GM15510 (cell line): ENCODE data around the gene ZFR2.

ENCODE experiments used
- POLR2A ChIP-seq: IDR thresholded peaks from 3 replicates; pipeline ENCODE4 v1.6.1; 2011; ENCODE audit warnings: borderline replicate concordance; ENCODE audit not compliant: insufficient read length; ENCODE audit errors: extremely low read depth

Gene ZFR2

DNA sequence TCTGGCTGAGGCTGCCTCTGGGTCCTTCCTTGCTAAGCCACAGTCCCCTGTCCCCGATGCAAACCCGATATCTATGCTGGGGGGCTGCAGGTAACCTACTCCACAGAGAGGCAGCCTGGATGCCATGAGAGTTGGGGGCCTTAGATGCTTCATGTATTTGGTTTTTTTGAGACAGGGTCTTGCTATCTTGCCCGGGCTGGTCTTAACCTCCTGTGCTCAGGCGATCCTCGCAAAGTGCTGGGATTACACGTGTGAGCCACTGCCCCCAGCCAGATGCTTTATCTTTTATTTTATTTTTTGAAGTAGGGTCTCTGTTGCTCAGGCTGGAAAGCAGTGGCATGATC, 13.2 kb upstream of the ZFR2 start:
- TF ChIP-seq POLR2A, result no peak

DNA sequence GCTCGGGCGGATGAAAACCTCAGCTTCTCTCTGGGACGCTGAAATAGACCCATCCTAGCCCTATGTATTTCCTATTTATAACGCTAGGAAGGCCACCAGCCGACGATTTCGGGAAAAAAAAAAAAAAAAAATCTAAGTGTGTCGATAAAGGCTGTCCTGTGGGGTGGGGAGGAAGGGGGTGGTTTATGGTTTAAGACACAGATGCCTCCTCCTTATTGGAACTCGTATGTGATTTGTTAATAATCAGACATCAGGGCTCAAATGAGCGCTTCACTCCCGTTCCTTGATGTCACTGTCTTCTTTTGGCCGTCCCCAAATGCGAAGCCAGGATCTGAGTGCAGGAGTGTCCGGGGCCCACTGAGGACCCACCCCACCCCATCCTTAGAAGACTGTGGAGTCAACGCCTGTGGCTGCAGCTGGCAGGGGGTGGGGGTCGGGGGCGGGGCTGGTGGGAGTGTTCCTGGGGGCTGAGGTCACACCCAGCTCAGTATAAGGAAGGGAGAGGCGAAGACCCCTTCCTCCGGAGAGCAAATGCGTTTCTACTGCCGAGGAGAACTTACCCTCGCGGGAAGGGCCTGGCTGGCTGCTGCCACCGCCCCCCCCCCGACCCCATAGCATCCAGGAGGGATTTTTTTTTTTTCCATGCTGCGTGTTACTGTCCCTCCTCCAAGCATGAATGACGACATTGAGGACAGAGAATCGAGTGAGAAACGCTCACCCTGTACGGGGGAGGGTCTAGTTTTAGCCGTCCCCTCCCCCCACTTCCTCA, 12.6 kb upstream of the ZFR2 start:
- no peak for TF ChIP-seq POLR2A

DNA sequence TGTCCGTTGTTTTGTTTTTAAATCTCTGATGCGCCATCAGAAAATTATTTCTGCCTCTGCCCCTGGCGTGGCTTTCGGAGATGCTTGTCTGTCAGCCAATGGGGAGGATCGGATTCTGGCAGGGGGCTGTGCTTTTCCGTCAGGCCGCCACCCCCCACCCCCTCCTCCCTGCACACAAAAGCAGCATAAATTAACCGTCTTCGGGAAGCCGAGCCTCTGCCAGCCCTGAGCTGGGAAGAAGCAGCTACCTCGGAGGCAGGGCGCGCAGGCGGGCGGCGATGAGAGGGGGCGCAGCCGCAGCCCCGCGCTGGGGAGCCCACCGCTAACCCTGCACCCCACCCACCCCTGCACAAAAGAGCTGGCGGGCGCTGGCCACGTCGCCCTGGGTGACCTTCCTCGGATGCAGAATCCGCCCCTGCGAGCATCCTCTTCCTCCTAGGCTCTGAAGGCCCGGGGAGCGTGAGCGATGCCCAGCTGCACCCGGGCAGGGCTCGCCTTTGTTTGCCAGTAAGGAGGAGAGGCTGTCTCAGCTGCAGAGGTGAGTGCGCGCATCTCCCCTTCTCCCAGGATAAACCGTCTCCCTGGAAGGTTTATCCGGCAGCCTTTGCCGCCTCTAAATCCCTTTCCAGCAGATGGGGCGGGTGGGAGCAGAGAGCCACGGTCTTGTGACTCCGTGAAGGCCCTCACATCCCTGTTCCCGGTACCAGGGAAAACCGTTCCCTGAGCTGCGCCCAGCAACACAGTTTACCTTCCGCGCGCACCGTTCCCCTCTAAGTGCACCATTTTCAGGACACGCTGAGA, 11.8 kb upstream of the ZFR2 start, which contains the start of gene ATCAY:
TSS of gene ATCAY (plus strand) at position 215 of the 801 bp plus-strand sequence. CDS start 5,083 bp downstream, outside the sequence.
- TF ChIP-seq POLR2A, result no peak

DNA sequence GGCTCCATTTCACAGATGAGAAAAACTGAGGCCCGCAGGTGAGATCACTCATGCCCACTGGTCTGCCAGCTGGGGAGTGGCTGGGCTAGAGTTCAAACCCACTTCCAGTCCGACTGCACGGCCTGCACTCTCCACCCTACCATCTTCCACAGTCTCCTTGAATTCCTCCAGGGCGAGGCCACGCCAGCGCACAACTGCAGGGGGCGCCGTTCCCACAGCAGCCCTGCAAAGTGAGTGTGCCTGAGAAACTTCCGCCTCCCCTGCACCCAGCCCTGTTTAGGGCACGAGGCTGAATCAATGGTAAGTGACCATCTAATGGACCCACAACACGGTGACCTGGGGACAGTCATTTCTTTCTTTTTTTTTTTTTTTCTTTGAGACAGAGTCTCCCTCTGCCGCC, 10.8 kb upstream of the ZFR2 start:
- TF ChIP-seq POLR2A, result no peak

DNA sequence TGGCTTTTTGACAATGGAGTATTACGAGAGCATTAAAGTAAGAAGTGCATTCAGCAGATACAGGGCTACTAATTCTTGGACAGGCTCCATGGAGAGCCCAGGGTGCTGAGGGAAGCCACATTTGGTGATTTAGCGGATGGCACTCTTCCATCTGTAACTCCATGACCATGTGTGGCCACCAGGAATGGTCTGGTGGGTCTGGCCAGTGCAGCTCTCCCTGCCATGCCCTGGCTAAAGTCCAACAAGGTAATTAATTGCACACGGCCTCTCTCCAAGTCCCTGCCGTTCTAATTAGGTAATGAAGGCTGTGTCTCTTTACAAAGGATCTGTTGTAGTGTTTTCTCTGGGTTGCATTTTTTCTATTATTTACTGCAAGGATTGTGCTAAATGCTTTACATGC, 4.3 kb upstream of the ZFR2 start:
- TF ChIP-seq POLR2A, result no peak

DNA sequence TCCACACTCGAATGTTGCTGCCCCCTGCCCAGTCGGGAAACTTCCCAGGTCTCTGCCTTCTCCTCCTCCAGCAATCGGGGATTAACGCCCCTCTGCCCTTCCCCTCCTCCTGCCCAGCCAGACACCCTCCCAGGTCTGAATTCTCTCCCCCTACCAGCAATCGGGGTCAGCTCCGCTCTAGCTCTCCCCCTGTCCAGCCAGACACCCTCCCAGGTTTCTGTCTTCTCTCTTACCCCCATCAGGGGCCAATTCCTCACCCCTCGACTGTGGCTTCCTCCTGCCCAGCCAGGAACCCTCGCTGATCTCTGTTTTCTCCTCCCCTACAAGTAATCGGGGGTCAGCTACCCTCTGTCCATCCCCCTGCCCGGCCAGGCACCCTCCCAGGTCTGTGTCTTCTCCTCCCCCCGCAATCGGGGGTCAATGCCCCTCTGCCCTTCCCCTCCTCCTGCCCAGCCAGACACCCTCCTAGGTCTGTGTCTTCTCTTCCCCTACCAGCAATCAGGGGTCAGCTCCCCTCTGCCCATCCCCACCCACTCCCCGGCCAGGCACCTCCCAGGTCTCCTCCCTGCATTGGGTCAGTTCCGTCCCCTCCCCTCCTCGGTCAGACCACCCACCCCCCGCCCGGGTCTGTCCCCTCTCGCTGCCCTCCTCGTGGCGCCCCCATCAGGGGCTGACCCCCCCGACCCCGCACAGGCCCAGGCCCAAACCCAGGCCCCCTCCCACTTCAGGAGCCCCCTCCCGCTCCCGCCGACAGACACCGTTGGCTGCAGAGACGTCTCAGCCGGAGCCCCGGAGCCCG, 668 bp downstream of the ZFR2 start:
- TF ChIP-seq POLR2A, result no peak

DNA sequence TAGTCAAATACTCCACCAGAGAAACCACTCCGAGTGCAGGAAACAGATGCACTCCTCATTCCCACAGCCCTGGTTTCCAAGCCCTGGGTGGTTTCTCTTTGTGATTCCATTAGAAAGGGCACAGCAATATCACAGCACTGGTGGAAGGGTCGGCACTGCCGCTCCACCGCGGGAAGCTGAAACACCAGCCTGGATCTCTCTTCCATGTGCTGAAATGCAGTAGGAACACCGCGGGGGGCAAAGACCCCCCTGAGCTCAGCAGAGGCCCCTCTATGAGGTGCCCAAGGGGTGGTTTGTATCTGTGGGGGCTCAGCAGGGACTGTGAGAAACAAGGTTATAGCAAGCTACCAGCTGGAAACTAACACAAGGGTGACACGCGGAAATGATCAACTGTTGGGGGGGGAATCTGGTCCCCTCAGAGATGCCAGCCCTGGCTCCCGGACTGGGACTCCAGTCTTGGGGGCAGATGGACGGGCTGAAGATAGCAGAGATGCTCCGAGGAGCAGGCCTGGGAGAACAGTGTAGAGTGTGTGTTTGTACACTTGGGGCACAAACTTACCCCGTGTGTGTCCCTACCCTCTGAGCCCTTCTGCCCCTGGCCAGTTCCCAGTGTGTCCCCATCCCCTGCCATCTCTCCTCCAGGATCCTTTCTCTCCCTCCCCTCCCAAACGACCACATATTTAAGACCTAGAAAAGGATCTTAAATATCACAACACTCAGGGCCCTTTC, 1.8 kb downstream of the ZFR2 start:
- no peak for TF ChIP-seq POLR2A

DNA sequence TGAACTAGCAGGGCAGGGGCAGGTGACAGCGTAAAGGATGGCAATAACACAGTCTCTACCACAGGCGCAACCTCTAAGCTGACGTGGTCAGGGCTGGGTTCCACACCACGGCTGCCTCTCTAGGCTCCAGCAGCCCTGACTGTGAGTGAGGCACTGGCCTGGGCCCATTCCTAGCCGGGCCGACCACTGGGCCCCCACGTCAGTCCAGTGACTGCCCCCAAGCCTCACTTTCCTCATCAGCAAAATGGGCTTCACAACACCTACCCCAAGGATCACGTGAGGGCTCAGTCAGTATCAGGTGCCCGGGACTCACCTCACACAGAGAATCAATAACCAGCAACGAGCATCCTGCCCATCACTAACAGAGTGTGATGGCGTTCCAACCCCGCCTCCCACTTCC, 5.2 kb downstream of the ZFR2 start:
- no peak for TF ChIP-seq POLR2A

DNA sequence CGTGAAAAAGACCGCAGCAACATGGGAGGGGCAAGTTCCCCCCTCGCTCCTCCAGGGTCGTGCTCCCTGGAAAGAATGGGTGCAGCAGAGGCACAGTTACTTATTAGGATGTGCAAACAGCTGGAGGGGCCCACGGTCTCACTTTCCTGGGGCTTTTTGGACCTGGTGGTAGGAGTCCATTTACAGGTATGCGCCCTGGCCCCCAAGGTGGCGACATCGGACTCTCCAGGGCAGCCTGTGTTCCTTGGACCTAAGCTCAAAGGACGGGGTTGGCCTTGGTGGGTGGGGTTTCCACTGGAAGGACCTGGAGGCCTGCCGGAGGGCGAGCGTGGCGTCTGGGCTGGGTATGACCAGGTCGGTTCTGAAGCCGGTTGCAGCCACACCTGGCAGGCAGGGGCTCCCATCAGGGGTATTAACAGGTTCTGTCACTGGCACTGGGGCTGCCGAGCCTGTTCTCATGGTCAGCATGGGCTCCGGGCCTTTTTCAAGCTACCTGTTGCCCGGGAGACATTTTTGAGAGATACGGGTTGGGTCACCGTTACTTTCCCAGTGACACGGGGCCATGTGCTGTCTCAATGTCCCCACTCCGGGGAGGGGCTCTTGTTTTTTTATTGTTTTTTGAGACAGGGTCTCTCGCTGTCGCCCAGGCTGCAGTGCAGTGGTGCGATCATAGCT, 5.9 kb downstream of the ZFR2 start:
- no peak for TF ChIP-seq POLR2A

DNA sequence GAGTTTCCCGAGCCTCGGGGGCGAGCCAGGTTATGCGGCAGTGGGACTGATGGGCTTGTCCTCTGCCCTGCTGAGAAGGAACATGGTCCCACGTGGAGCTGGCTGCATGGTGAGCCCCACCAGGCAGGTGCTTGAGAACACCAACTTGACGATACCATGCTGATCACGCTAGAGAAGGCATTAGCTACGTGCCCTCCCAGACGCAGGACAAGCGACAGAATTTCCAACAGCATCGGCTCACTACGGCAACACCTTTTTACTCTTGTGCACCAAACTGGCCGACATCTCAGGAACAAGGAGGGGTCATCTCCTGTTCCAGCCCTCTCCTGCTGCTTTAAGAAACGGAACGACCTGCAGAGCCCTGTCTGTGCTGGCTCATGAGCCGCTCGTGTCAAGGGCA, 8.3 kb downstream of the ZFR2 start:
- TF ChIP-seq POLR2A, result no peak

DNA sequence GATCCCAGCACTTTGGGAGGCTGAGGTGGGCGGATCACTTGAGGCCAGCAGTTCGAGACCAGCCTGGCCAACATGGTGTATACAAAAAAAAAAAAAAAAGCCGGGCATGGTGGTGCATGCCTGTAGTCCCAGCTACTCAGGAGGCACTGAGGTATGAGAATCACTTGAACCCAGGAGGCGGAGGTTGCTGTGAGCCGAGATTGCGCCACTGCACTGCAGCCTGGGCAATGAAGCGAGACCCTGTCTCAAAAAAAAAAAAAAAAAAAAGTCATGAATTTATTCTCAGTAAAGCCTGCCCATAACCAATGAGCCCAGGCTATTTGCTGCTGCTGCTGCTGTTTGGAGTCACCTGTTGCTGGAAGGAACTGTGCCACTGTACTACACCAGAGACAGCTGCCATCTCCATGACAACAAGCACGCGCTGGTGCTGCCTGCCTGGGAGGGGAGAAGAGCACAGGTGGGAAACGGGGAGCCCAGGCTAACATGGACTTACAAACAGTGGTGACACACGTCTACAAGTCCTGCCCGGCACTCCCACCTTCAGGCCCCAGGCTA, 11.3 kb downstream of the ZFR2 start:
- TF ChIP-seq POLR2A, result no peak

DNA sequence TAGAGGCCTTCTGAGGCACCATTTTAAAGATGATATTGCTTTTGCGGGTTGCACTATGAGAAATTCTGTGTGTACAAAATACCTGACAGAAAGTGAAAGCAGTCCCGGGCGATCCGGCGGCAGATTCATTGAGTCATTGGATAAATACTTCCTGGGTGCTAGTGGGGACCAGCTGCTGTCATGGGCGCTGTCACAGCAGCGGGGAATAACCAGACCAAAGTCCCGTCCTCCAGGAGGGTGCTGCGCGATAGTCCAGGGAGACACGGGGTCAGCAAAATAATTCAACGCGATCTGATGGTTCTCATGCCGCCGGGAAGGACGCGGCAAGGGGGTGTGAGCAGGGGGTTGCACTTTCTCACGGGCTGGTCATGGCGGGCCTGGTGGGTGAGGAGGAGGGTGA, 13.5 kb downstream of the ZFR2 start:
- no peak for TF ChIP-seq POLR2A

DNA sequence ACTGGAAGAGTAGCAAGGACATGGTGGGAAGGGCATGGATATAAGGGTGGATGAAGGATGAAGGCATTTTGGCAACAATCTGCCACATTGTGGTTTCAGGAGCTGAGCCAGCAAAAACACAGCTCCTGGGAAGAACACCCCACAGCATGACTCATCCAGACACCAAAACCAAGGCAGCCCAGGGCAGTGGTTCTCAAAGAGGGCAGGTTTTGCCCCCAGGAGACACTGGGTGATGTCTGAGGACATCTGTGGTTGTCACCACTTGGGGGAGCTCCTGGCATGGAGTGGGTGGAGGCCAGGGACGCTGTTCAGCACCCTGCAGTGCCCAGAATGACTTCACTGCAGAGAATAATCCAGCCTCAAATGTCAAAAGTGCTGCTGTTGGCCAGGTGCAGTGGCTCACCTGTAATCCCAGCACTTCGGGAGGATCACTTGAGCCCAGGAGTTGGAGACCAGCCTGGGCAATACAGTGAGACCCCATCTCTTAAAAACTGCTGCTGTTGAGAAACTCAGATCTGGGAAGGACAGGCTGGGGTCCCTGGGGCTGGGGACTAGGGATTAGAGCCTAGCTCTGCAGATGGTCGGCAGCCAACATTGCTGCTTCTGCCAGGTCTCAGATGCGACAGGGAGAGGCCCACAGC, 16.1 kb downstream of the ZFR2 start:
- TF ChIP-seq POLR2A, result no peak
